Liver (tissue), 9 donors: ENCODE data around the gene IQGAP2. TPM values are rescaled to one million over a fixed set of nuclear protein-coding genes. Genes with fewer than 3 reads are reported as not detected.

Source experiments
- DNase-seq: peaks from one replicate; pipeline ENCODE4 v3.0.0-alpha.2; 2017; ENCODE audit warnings: low spot score
- H3K27ac ChIP-seq, 2 donors: one replicate each; pipeline ENCODE4 v1.7.0; 2013; ENCODE audit warnings: inconsistent platforms in 2 of 2, low read length in 2 of 2, control low read depth in 1 of 2, low read depth in 1 of 2, mild to moderate bottlenecking in 1 of 2
- H3K27me3 ChIP-seq, 4 donors: one replicate each; pipeline versions ENCODE4 v1.6.1 to v1.7.0; 2013; ENCODE audit warnings: low read length in 3 of 4, inconsistent platforms in 1 of 4, mild to moderate bottlenecking in 1 of 4, moderate library complexity in 1 of 4; ENCODE audit not compliant: control insufficient read depth in 4 of 4, insufficient read depth in 4 of 4
- H3K36me3 ChIP-seq, 4 donors: one replicate each; pipeline versions ENCODE4 v1.6.1 to v1.7.0; 2013; ENCODE audit warnings: low read length in 3 of 4, mild to moderate bottlenecking in 3 of 4, low read depth in 1 of 4, moderate library complexity in 1 of 4; ENCODE audit not compliant: control insufficient read depth in 4 of 4, insufficient read depth in 3 of 4
- H3K4me1 ChIP-seq, 4 donors: one replicate each; pipeline versions ENCODE4 v1.6.1 to v1.7.0; 2013; ENCODE audit warnings: low read length in 3 of 4, mild to moderate bottlenecking in 3 of 4, moderate library complexity in 1 of 4; ENCODE audit not compliant: control insufficient read depth in 4 of 4, insufficient read depth in 4 of 4
- H3K4me3 ChIP-seq, 3 donors: one replicate each; pipeline versions ENCODE4 v1.6.1 to v1.7.0; 2013; ENCODE audit warnings: low read length in 3 of 3, control low read depth in 1 of 3, low read depth in 1 of 3, mild to moderate bottlenecking in 1 of 3
- H3K9ac ChIP-seq, 2 donors: one replicate each; pipeline ENCODE4 v1.7.0; 2013; ENCODE audit warnings: low read length in 2 of 2, mild to moderate bottlenecking in 2 of 2, moderate library complexity in 2 of 2, control low read depth in 1 of 2, low read depth in 1 of 2
- H3K9me3 ChIP-seq, 4 donors: one replicate each; pipeline versions ENCODE4 v1.6.1 to v1.7.0; 2013; ENCODE audit warnings: low read length in 3 of 4; ENCODE audit not compliant: control insufficient read depth in 4 of 4
- ATF3 ChIP-seq: IDR thresholded peaks from 2 replicates; pipeline ENCODE4 v1.6.1; 2016; ENCODE audit warnings: antibody characterized with exemption
- CTCF ChIP-seq: fragments of 150-350 bp; IDR thresholded peaks from 2 replicates; pipeline ENCODE4 v1.5.1; 2017; ENCODE audit warnings: improper control_type of control experiment, low read depth, low read length; ENCODE audit not compliant: missing input control
- EGR1 ChIP-seq, 2 donors: IDR thresholded peaks; 2 replicates each; pipeline ENCODE4 v1.6.1; 2016 to 2018; ENCODE audit warnings: antibody characterized with exemption in 2 of 2, low read depth in 2 of 2
- FOXA1 ChIP-seq: IDR thresholded peaks from 2 replicates; pipeline ENCODE4 v1.6.1; 2016; ENCODE audit warnings: antibody characterized with exemption
- FOXA2 ChIP-seq: IDR thresholded peaks from 2 replicates; pipeline ENCODE4 v1.6.1; 2016; ENCODE audit warnings: antibody characterized with exemption
- GABPA ChIP-seq, 2 donors: IDR thresholded peaks in 1 of 2; conservative IDR thresholded peaks in 1 of 2; 2 replicates each; pipeline ENCODE4 v1.6.1; 2016; ENCODE audit warnings: antibody characterized with exemption in 2 of 2, mild to moderate bottlenecking in 1 of 2, moderate library complexity in 1 of 2
- HNF4A ChIP-seq, 2 donors: conservative IDR thresholded peaks; 2 replicates each; pipeline ENCODE4 v1.6.1; 2016; ENCODE audit warnings: antibody characterized with exemption in 2 of 2, mild to moderate bottlenecking in 2 of 2
- HNF4G ChIP-seq: IDR thresholded peaks from 2 replicates; pipeline ENCODE4 v1.6.1; 2016; ENCODE audit warnings: antibody characterized with exemption
- JUND ChIP-seq, 2 donors: IDR thresholded peaks; 2 replicates each; pipeline ENCODE4 v1.6.1; 2016; ENCODE audit warnings: antibody characterized with exemption in 2 of 2
- NR2F2 ChIP-seq: IDR thresholded peaks from 2 replicates; pipeline ENCODE4 v1.6.1; 2016; ENCODE audit warnings: antibody characterized with exemption
- RAD21 ChIP-seq, 2 donors: IDR thresholded peaks; 2 replicates each; pipeline ENCODE4 v1.6.1; 2016; ENCODE audit warnings: antibody characterized with exemption in 2 of 2, mild to moderate bottlenecking in 2 of 2
- REST ChIP-seq: IDR thresholded peaks from 2 replicates; pipeline ENCODE4 v1.6.1; 2016; ENCODE audit warnings: antibody characterized with exemption, mild to moderate bottlenecking
- RXRA ChIP-seq, 2 donors: IDR thresholded peaks; 2 replicates each; pipeline ENCODE4 v1.6.1; 2017 to 2018; ENCODE audit warnings: antibody characterized with exemption in 2 of 2, mild to moderate bottlenecking in 1 of 2
- SP1 ChIP-seq: IDR thresholded peaks from 2 replicates; pipeline ENCODE4 v1.6.1; 2018; ENCODE audit warnings: antibody characterized with exemption, mild to moderate bottlenecking
- TAF1 ChIP-seq: conservative IDR thresholded peaks from 2 replicates; pipeline ENCODE4 v1.6.1; 2016; ENCODE audit warnings: antibody characterized with exemption, mild to moderate bottlenecking
- YY1 ChIP-seq: IDR thresholded peaks from 2 replicates; pipeline ENCODE4 v1.6.1; 2016; ENCODE audit warnings: antibody characterized with exemption, mild to moderate bottlenecking
- WGBS: extraction: QIAGEN DNeasy Blood & Tissue Kit; methylation state at CpG from one replicate; pipeline ENCODE4 v1.1.7; 2013; 5-methylcytosine and 5-hydroxymethylcytosine counted together
- polyA plus RNA-seq, 2 donors: library from polyadenylated mRNA; stranded (reverse) in 1 of 2; unstranded in 1 of 2; fragments of 200-250 nt in 1 of 2; fragments of >200 nt in 1 of 2; fragmentation: Nextera tagmentation in 1 of 2; extraction: Ambion mirVana in 1 of 2; gene quantifications; one replicate each; pipeline versions ENCODE4 v1.2.1 to v1.2.3, GENCODE V29; 2013 to 2015
- total RNA-seq, 2 donors: library from RNA; depleted of rRNA; stranded (reverse); fragments of >200 nt; gene quantifications; one replicate each; pipeline ENCODE4 v1.2.3, GENCODE V29; 2014
- TF ChIP-seq, protein P1 (sequence below): IDR thresholded peaks from 2 replicates; pipeline ENCODE4 v1.6.1; 2016; ENCODE audit warnings: antibody characterized with exemption
- TF ChIP-seq, protein P2 (sequence below): IDR thresholded peaks from 2 replicates; pipeline ENCODE4 v1.6.1; 2016; ENCODE audit warnings: antibody characterized with exemption
- donor health status: healthy.
- donor health status: healthy.
- donor health status: healthy.
- donor health status: healthy.
- donor health status: healthy.

The IQGAP2 gene
- total and polyA plus RNA-seq, 4 donors = 41.5 to 205 (median 102) TPM

DNA sequence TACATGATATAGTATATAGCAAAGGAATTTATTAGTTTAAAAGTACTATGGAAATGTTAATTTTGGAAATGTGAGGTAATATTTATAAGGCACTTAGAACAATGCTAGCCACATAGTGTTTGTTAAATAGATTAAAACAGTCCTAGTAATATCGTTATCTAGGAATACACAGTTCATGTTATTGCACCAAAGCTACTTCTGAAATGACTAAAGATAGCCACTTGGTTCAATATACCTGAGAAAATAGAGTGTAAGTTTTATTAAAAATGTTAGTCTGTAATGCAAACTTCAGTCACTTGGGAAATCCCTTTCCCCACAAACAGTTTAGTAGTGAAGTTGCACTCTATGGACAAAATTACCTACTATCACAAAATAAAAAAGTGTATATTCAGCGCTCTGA is 297.5 kb downstream of the IQGAP2 start:
- H3K4me3 ChIP-seq = no peak overlapping the region
- TF ChIP-seq TAF1 (no peak), CTCF (no peak), REST (no peak), EGR1 (IDR thresholded peaks at IDR 0.05; ENCODE audit: low read depth in 2 of 2) (no peak), FOXA2 (no peak), HNF4A (conservative IDR thresholded peaks at IDR 0.05) (no peak)
- peaks cover 1 to 25% (median 20%) of the 10 kb centered on the region in 4 donors for H3K36me3 ChIP-seq
- no peak for DNase-seq
- no peak overlapping the region for H3K9ac ChIP-seq
- peaks cover 0 to 8% (median 2%) of the 10 kb centered on the region in 4 donors for H3K4me1 ChIP-seq
- WGBS = 92% methylated on average over 2 of the region's 2 CpGs
- H3K27ac ChIP-seq = peak overlapping the region; percentile 2 to 54
- no peaks in the 10 kb centered on the region for H3K27me3 ChIP-seq
- no peaks in the 10 kb centered on the region for H3K9me3 ChIP-seq

DNA sequence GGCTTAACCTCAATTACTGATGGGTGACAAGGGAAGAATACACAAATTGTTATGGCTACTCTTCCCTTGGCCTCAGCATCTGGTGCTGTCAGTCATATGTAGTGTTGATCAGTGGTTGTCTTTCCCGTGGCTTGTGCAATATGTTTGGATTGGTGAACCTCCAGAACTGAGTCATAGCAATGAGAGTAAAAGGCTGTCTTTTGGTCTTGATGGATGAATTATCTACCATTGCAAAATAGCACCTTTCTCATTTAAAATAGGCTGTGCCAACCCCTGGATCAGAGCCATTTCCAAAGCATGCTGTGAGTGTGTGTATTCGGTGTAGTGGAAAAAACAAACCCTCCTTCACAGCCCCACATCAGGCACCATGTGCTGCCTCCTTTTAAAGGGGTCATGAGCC is 298.2 kb downstream of the IQGAP2 start:
- H3K9ac ChIP-seq = no peak overlapping the region
- 33% methylated on average over 2 of the region's 2 CpGs for WGBS
- DNase-seq = no peak
- no peaks in the 10 kb centered on the region for H3K27me3 ChIP-seq
- H3K27ac ChIP-seq = peak overlapping the region; percentile 54 to 72
- peaks cover 0 to 20% (median 14%) of the 10 kb centered on the region in 4 donors for H3K36me3 ChIP-seq
- H3K4me3 ChIP-seq = no peak overlapping the region
- H3K9me3 ChIP-seq = no peaks in the 10 kb centered on the region
- TF ChIP-seq TAF1 = no peak
- TF ChIP-seq JUND (IDR thresholded peaks at IDR 0.05) = peak; percentile 96 to 99
- peak; percentile 71 to 89 for TF ChIP-seq HNF4A (conservative IDR thresholded peaks at IDR 0.05)
- peak in 1 of 2 donors; percentile 90 for TF ChIP-seq EGR1 (IDR thresholded peaks at IDR 0.05; ENCODE audit: low read depth in 2 of 2)
- peak in 1 of 2 donors; percentile 66 for TF ChIP-seq GABPA (IDR thresholded peaks at IDR 0.05 in 1 of 2, conservative IDR thresholded peaks at IDR 0.05 in 1 of 2)
- TF ChIP-seq REST = peak; percentile 60
- TF ChIP-seq CTCF = no peak
- peak; percentile 75 for TF ChIP-seq FOXA2
- TF ChIP-seq ATF3 = peak; percentile 85
- peak; percentile 62 to 90 for TF ChIP-seq RXRA (IDR thresholded peaks at IDR 0.05)
- no peak for TF ChIP-seq NR2F2
- peak; percentile 91 for TF ChIP-seq YY1
- TF ChIP-seq, protein P1, sequence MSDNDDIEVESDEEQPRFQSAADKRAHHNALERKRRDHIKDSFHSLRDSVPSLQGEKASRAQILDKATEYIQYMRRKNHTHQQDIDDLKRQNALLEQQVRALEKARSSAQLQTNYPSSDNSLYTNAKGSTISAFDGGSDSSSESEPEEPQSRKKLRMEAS = peak; percentile 97
- peak; percentile 42 for TF ChIP-seq HNF4G
- TF ChIP-seq SP1 = peak; percentile 62
- peak; percentile 44 to 46 for TF ChIP-seq RAD21 (IDR thresholded peaks at IDR 0.05)
- TF ChIP-seq, protein P2, sequence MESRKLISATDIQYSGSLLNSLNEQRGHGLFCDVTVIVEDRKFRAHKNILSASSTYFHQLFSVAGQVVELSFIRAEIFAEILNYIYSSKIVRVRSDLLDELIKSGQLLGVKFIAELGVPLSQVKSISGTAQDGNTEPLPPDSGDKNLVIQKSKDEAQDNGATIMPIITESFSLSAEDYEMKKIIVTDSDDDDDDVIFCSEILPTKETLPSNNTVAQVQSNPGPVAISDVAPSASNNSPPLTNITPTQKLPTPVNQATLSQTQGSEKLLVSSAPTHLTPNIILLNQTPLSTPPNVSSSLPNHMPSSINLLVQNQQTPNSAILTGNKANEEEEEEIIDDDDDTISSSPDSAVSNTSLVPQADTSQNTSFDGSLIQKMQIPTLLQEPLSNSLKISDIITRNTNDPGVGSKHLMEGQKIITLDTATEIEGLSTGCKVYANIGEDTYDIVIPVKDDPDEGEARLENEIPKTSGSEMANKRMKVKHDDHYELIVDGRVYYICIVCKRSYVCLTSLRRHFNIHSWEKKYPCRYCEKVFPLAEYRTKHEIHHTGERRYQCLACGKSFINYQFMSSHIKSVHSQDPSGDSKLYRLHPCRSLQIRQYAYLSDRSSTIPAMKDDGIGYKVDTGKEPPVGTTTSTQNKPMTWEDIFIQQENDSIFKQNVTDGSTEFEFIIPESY = peak; percentile 90
- TF ChIP-seq FOXA1 = peak; percentile 72
- H3K4me1 ChIP-seq = peaks cover 0 to 8% (median 2%) of the 10 kb centered on the region in 4 donors
